OCI-LY1 (cell line): Measurements from ENCODE around the gene SUGCT.

Experiments
- EZH2 ChIP-seq: fragments of 200-600 bp; sonication (generic), shearing (Covaris generic); IDR thresholded peaks from 2 replicates; pipeline ENCODE4 v1.8.0; 2017; ENCODE audit warnings: borderline replicate concordance, mixed run types, mild to moderate bottlenecking, antibody characterized with exemption, low read length, moderate library complexity, mixed read lengths
- TF ChIP-seq, protein P1 (sequence below): fragments of 200-600 bp; sonication (generic), shearing (Covaris generic); IDR thresholded peaks from 2 replicates; pipeline ENCODE4 v1.5.1; 2017; ENCODE audit warnings: mild to moderate bottlenecking, antibody characterized with exemption, low read length, moderate library complexity, mixed read lengths

DNA sequence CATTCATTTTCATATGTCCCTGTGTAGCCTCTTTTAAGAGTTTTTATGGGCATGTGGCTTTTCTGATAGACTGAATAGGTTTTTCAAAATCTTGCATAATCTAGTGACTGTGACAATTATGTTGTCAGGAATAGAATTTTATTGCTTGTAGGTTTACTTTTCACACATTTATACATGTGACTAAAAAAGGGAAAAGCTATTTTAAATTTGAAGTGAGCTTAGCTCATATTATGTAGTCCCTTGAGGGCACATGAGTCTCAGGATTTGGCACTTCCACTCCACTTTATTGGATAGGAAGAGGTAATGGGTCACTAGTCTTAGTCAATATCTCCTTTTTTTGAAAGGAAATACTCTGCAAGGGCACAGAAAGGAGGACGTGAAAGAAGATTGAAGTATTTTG lies 247.3 kb downstream of the SUGCT start:
- TF ChIP-seq, protein P1, sequence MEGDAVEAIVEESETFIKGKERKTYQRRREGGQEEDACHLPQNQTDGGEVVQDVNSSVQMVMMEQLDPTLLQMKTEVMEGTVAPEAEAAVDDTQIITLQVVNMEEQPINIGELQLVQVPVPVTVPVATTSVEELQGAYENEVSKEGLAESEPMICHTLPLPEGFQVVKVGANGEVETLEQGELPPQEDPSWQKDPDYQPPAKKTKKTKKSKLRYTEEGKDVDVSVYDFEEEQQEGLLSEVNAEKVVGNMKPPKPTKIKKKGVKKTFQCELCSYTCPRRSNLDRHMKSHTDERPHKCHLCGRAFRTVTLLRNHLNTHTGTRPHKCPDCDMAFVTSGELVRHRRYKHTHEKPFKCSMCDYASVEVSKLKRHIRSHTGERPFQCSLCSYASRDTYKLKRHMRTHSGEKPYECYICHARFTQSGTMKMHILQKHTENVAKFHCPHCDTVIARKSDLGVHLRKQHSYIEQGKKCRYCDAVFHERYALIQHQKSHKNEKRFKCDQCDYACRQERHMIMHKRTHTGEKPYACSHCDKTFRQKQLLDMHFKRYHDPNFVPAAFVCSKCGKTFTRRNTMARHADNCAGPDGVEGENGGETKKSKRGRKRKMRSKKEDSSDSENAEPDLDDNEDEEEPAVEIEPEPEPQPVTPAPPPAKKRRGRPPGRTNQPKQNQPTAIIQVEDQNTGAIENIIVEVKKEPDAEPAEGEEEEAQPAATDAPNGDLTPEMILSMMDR = no peak
- TF ChIP-seq EZH2 = no peak
